Left ventricle myocardium inferior (tissue), 1 donor: ENCODE data around the gene CD46. TPM values are rescaled to one million over a fixed set of nuclear protein-coding genes. Genes with fewer than 3 reads are reported as not detected.

ENCODE experiments used
- DNase-seq: peaks from one replicate; pipeline ENCODE4 v3.0.0-alpha.2; 2020
- H3K27ac ChIP-seq: fragments of 200-600 bp; replicated peaks from 2 replicates; pipeline ENCODE4 v1.8.0; 2021
- H3K27me3 ChIP-seq: fragments of 200-600 bp; 2 replicates; pipeline ENCODE4 v1.8.0; 2021; ENCODE audit warnings: low read depth
- H3K36me3 ChIP-seq: fragments of 200-600 bp; 2 replicates; pipeline ENCODE4 v1.8.0; 2021
- H3K4me1 ChIP-seq: fragments of 200-600 bp; 2 replicates; pipeline ENCODE4 v1.8.0; 2021
- H3K4me3 ChIP-seq: fragments of 200-600 bp; 2 replicates; pipeline ENCODE4 v1.8.0; 2021; ENCODE audit warnings: mild to moderate bottlenecking, moderate library complexity
- H3K9me3 ChIP-seq: fragments of 200-600 bp; replicated peaks from 2 replicates; pipeline ENCODE4 v1.8.0; 2021
- intact Hi-C: fragments of 100-400 bp; cut with micrococcal nuclease; formaldehyde crosslinking; loops from one replicate; pipeline ENCODE4 v1.11.0; 2022
- total RNA-seq: library from RNA; stranded (reverse); fragmentation: NEBNext Ultra II Directional; extraction: Animal tissue kit (Norgen Biotek cat#: 25700); gene quantifications from one replicate; pipeline ENCODE4 v1.2.1, GENCODE V29; 2021
- TF ChIP-seq, protein P1 (sequence below): fragments of 200-600 bp; IDR thresholded peaks from 2 replicates; pipeline ENCODE4 v1.8.0; 2021; ENCODE audit warnings: antibody characterized with exemption, mild to moderate bottlenecking, borderline replicate concordance
- donor health status: DM: no; HTN: yes; CAD: no; lungs with severe emphysema.

CD46 gene
- total RNA-seq, 1 donor from 2014 or later: 105 TPM

DNA sequence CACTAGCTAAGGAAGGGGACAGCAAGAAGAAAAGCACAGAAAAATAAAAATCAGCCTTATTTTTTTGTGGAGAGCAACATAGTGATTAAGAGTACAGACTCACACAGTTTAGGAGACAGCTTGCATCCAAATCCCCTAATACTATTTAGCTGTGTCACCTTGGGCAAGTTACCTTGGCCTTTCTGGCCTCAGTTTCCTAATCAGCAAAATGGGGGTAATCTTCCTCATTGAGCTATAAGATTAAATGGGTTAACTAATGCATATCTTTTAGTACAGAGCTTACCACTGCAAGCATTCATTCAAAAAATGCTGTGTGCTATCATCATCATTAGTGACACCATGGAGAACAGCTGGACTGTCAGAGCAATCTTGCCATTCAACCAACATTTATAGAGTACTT is 77.7 kb downstream of the CD46 start:
- Histone ChIP-seq H3K27ac (peak overlapping the region; percentile 97), H3K4me1 (peaks cover 100% of the 10 kb centered on the region), H3K9me3 (no peaks in the 10 kb centered on the region), H3K4me3 (no peak overlapping the region), H3K36me3 (no peaks in the 10 kb centered on the region), H3K27me3 (no peaks in the 10 kb centered on the region)
- TF ChIP-seq, protein P1, sequence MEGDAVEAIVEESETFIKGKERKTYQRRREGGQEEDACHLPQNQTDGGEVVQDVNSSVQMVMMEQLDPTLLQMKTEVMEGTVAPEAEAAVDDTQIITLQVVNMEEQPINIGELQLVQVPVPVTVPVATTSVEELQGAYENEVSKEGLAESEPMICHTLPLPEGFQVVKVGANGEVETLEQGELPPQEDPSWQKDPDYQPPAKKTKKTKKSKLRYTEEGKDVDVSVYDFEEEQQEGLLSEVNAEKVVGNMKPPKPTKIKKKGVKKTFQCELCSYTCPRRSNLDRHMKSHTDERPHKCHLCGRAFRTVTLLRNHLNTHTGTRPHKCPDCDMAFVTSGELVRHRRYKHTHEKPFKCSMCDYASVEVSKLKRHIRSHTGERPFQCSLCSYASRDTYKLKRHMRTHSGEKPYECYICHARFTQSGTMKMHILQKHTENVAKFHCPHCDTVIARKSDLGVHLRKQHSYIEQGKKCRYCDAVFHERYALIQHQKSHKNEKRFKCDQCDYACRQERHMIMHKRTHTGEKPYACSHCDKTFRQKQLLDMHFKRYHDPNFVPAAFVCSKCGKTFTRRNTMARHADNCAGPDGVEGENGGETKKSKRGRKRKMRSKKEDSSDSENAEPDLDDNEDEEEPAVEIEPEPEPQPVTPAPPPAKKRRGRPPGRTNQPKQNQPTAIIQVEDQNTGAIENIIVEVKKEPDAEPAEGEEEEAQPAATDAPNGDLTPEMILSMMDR: no peak
- intact Hi-C loops: loop anchor here (5.0 kb wide), 1 partner anchor 38 kb away; no protein-coding TSS in a partner anchor
- DNase-seq: no peak

DNA sequence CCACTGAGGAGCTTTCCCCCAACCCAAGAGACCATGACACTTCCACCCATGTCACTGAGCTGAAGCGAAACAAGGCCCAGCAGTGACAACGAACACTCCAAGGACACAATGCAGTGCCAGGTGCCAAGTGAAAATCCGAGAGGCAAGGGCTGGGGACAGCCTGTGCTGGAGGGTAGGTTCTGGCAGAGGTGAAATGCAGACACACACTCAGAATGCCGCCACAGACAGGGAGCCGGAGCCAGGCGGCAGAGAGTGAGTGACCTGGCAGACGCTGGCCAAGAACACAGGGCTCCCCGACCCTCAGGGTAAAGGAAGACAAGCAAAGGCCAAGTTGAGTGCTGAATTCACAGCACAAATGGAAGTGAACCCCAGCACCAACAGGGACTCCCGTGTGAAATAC is 78.9 kb downstream of the CD46 start:
- TF ChIP-seq, protein P1: no peak
- H3K9me3 ChIP-seq: no peaks in the 10 kb centered on the region
- H3K27ac ChIP-seq: peak overlapping the region; percentile 97

DNA sequence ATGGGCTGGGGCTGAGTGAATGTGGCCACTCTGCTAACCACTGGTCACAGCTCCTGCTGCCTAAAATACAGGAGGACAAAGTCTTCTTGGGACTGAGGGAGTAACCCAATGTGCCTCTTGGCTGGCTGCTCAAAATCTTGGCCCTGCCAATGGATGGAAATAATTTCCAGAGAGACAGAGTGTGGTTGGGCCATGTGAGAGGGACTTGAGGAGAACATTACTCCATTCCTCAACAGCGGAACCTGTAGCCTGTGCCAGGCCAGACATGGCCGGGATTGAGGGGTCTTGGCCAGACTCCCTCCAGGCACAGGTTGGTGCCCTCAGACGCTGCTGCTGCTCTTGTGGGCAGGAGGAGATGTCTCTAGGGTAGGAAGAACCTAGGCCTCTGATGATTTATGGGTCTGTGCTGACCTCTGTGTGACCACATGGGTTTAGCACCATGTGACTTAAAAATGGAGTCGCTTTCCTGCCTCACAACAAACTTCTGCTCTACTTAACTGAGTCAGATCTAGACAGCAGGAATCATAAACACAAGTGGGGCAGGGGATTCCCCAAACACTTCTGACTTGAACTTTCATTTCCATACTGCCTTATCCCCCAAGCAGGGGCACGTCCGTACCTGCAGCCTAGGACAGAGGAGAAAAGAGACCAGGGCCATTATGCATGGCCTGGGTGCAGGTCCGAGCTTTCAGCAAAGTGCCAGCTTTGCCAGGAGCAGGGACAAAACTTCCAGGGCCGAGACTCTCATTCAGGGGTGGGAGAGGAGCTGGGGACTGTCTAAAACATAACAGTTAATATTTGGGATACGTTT is 79.9 kb downstream of the CD46 start:
- Histone ChIP-seq H3K27ac (peak overlapping the region; percentile 97), H3K9me3 (no peaks in the 10 kb centered on the region), H3K4me1 (peaks cover 100% of the 10 kb centered on the region), H3K4me3 (no peak overlapping the region), H3K27me3 (no peaks in the 10 kb centered on the region), H3K36me3 (peaks cover 5% of the 10 kb centered on the region)
- TF ChIP-seq, protein P1: no peak
- intact Hi-C loops: no loop called here
- no peak for DNase-seq

More for the DNA sequence above, 78.9 kb downstream of the CD46 start:
- no peak overlapping the region for H3K4me3 ChIP-seq
- DNase-seq: peak; percentile 70
- H3K4me1 ChIP-seq: peaks cover 100% of the 10 kb centered on the region
- peaks cover 1% of the 10 kb centered on the region for H3K36me3 ChIP-seq
- intact Hi-C loops: no loop called here
- H3K27me3 ChIP-seq: no peaks in the 10 kb centered on the region

DNA sequence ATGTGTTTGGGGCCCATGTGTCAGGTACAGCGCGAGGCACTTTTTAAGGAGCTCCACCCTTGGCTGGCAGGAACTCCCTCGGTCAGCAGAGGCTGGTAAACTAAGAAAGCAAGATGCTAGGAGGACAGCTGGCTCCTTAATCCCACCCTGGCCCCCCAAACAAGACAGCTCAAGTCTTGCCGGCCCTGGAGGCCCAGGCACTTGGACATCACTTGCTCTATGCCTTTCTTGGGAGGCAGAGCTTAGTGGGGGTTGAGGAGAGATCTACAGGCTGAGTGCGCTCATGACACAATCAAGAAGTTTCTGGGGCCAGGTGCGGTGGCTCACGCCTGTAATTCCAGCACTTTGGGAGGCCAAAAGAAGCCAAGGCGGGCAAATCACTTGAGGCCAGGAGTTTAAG is 80.9 kb downstream of the CD46 start:
- Histone ChIP-seq H3K4me3 (no peak overlapping the region), H3K4me1 (peaks cover 100% of the 10 kb centered on the region), H3K36me3 (peaks cover 5% of the 10 kb centered on the region), H3K27me3 (no peaks in the 10 kb centered on the region), H3K9me3 (no peaks in the 10 kb centered on the region), H3K27ac (peak overlapping the region; percentile 97)
- intact Hi-C loops: no loop called here
- no peak for DNase-seq
- TF ChIP-seq, protein P1: no peak

DNA sequence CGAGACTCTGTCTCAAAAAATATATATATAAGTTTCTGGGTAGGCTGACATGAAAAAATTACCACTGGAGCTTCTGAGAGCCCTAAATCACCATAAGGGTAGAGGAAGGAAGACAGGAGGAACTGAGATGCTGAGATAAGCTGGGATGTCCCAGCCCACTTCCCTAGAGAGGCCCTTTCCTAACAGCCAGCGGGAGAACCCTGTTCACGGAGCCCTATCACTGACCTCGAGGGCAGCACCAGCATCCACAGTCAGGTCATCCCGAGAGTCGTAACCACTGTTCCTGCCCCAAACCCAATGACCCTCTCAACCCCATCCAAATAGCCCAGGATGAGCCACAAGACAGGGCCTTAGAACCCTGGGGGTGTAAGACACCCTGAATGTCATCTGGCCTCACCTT is 81.5 kb downstream of the CD46 start:
- no peak overlapping the region for H3K4me3 ChIP-seq
- H3K36me3 ChIP-seq: peaks cover 5% of the 10 kb centered on the region
- peak overlapping the region; percentile 97 for H3K27ac ChIP-seq
- no peaks in the 10 kb centered on the region for H3K9me3 ChIP-seq
- peaks cover 100% of the 10 kb centered on the region for H3K4me1 ChIP-seq
- no peak for DNase-seq
- H3K27me3 ChIP-seq: no peaks in the 10 kb centered on the region
- intact Hi-C loops: no loop called here
- TF ChIP-seq, protein P1: no peak
